Natural killer cell treated with Interleukin-12 subunit alpha and Interleukin-12 subunit beta and Interleukin-15 and Interleukin-18, amount 100 ng/mL, for 72 hours (primary cell): ENCODE data around the gene CUL1. TPM values are rescaled to one million over a fixed set of nuclear protein-coding genes. Genes with fewer than 3 reads are reported as not detected.
A peak's percentile ranks its signal among the peaks of the same experiment; 100 is the strongest.

Experiments
- ATAC-seq, 2 donors: fragments of 150-1000 bp; cut with Tn5 transposase in 1 of 2; sonication (Bioruptor Pico), chemical (Tn5 transposase) in 1 of 2; 2 replicates each; pipeline ENCODE4 v1.10.0; 2021
- DNase-seq: peaks from one replicate; pipeline ENCODE4 v3.0.0; 2022; ENCODE audit warnings: low spot score
- H3K27ac Mint-ChIP-seq, 2 donors: 1 replicate in 1 of 2; 2 replicates in 1 of 2; pipeline ENCODE4 v1.8.0; 2022; ENCODE audit warnings: mixed read lengths in 2 of 2, mild to moderate bottlenecking in 1 of 2, moderate library complexity in 1 of 2
- H3K27me3 Mint-ChIP-seq, 2 donors: 1 replicate in 1 of 2; 2 replicates in 1 of 2; pipeline ENCODE4 v1.8.0; 2022; ENCODE audit warnings: mixed read lengths in 2 of 2
- H3K36me3 Mint-ChIP-seq: one replicate; pipeline ENCODE4 v1.8.0; 2022; ENCODE audit warnings: mixed read lengths
- H3K4me1 Mint-ChIP-seq, 2 donors: 1 replicate in 1 of 2; 2 replicates in 1 of 2; pipeline ENCODE4 v1.8.0; 2022; ENCODE audit warnings: low read depth in 2 of 2, mixed read lengths in 2 of 2, mild to moderate bottlenecking in 1 of 2
- H3K4me3 Mint-ChIP-seq: one replicate; pipeline ENCODE4 v1.8.0; 2022; ENCODE audit warnings: mixed read lengths
- H3K9me3 Mint-ChIP-seq: 2 replicates; pipeline ENCODE4 v1.8.0; 2022; ENCODE audit warnings: mixed read lengths
- total RNA-seq, 2 donors: library from RNA; stranded (reverse); gene quantifications; one replicate each; pipeline ENCODE4 v1.2.3, GENCODE V29; 2022

The CUL1 gene
- total RNA-seq, 2 donors from 2014 or later, result 59.5 to 69.5 TPM

DNA sequence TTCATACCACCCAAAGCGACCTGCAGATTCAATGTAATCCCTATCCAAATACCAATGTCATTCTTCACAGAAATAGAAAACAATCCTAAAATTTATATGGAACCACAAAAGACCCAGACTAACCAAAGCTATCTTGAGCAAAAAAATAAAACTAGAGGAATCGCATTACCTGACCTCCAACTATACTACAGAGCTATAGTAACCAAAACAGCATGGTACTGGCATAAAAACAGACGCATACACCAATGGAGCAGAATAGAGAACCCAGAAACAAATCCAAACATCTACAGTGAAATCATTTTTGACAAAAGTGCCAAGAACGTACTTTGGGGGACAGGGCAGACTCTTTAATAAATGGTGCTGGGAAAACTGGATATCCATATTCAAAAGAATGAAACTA lies 16.9 kb upstream of the CUL1 start:
- H3K9me3 Mint-ChIP-seq, result no peaks in the 10 kb centered on the region
- H3K4me3 Mint-ChIP-seq, result no peak overlapping the region
- H3K27ac Mint-ChIP-seq, result no peak overlapping the region
- peaks cover 8 to 17% of the 10 kb centered on the region in 2 donors for H3K27me3 Mint-ChIP-seq
- DNase-seq (no peak), ATAC-seq (no peak)
- H3K36me3 Mint-ChIP-seq, result no peaks in the 10 kb centered on the region
- H3K4me1 Mint-ChIP-seq, result peaks cover 0 to 4% of the 10 kb centered on the region in 2 donors

DNA sequence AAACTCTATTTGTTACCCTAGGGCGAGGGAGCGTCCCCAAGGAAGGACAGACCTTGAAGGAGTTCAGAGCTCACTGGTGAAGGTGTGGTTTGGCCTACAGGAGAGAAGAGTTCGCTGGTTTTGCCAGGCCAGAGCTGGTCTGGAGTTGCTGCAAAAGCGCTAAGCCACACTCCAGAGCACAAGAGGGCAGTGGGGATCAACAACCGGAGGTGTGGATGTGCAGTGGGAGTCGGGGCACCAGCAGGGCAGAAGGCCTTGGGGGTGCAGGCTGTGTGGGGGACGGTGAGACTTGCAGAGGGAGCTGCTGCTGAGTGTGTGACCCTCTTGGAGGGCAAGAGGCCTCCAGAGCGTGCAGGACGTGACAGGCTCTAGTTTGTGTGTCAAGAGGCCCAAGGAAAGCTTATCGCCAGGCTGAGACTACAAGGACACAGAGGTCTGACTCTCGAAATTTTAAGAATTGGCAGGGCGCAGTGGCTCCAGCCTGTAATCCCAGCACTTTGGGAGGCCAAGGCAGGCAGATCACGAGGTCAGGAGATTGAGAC lies 14.3 kb upstream of the CUL1 start:
- Mint-ChIP-seq H3K4me3 (no peak overlapping the region), H3K27me3 (peaks cover 3 to 7% of the 10 kb centered on the region in 2 donors), H3K27ac (no peak overlapping the region), H3K36me3 (no peaks in the 10 kb centered on the region), H3K9me3 (no peaks in the 10 kb centered on the region), H3K4me1 (peaks cover 0 to 4% of the 10 kb centered on the region in 2 donors)
- no peak for DNase-seq
- ATAC-seq, result no peak

DNA sequence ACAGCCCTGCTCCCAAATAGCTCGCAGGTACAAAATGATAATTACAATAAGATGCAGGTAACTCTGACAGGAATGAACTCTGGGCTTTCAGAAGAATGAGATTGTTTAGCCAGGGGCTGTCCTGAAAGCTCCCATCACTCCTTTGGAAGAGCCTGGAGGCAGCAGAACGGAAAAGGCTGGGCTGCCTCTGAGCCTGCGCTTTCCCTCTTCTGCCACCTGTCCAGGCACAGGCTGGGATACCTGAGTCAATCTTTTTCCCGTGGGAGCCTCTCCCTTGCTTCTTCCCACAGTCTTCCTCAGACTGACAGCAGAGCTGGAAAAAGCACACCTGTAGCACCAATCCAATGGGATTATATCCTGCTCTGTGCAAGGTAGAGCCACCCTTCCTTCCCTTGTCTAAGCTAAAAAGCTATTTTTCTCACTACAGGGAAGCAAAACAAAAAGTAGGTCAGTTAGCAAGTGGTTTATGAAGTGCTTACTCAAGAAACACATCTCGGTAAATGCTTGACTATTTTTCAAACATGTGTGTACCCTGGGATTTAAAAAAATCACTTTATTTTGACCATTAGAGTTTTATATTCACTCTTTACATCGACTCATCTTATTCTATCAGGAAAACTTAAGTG lies 12.3 kb upstream of the CUL1 start:
- peaks cover 7 to 12% of the 10 kb centered on the region in 2 donors for H3K27me3 Mint-ChIP-seq

DNA sequence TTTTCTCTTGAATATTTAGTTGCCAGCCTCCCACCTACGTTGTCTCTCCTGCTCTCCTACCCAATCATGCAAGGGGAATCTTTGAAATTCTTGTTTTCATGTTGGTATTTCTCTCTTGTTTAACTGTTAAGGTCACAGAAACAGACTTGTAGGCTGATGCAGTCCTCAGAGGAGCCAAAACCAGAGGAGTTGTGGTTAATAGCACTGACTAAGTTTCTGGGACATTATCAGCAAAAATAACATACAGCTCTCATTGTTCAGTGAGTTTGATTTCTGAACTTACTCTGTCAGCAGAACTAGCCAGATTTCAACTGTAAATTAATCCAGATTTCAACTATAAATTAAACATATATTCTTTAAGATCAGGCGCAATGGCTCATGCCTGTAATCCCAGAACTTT lies 11.1 kb upstream of the CUL1 start:
- Mint-ChIP-seq H3K27me3 (peaks cover 6 to 7% of the 10 kb centered on the region in 2 donors), H3K4me3 (no peak overlapping the region), H3K9me3 (no peaks in the 10 kb centered on the region), H3K4me1 (peaks cover 0 to 4% of the 10 kb centered on the region in 2 donors), H3K36me3 (no peaks in the 10 kb centered on the region), H3K27ac (no peak overlapping the region)
- no peak for ATAC-seq
- no peak for DNase-seq

More for the DNA sequence above, 12.3 kb upstream of the CUL1 start:
- Mint-ChIP-seq H3K4me3 (no peak overlapping the region), H3K9me3 (no peaks in the 10 kb centered on the region), H3K27ac (no peak overlapping the region), H3K4me1 (peaks cover 0 to 4% of the 10 kb centered on the region in 2 donors), H3K36me3 (no peaks in the 10 kb centered on the region)
- ATAC-seq (no peak), DNase-seq (no peak)

DNA sequence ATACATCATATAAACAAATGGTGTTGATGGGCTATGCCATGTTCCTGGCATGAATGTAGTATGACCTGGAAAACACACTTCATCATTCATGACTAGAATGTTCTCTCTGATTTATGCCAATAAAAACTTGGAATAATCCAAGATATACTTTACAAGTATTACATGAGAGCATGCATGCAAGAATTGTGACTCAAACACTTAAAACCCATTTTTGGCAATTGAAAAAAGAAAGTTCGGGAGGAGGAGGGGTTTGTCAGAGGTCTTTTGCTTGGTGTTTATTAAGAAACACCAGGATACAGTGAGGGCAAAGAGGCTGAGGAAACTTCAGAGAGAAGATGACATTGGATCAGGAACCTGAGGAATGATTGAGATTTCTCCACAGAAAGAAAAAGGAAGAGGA lies 10.2 kb upstream of the CUL1 start:
- Mint-ChIP-seq H3K27ac (no peak overlapping the region), H3K36me3 (no peaks in the 10 kb centered on the region), H3K4me1 (peaks cover 0 to 4% of the 10 kb centered on the region in 2 donors), H3K27me3 (peaks cover 6 to 7% of the 10 kb centered on the region in 2 donors), H3K9me3 (no peaks in the 10 kb centered on the region), H3K4me3 (no peak overlapping the region)
- DNase-seq, result no peak
- no peak for ATAC-seq

DNA sequence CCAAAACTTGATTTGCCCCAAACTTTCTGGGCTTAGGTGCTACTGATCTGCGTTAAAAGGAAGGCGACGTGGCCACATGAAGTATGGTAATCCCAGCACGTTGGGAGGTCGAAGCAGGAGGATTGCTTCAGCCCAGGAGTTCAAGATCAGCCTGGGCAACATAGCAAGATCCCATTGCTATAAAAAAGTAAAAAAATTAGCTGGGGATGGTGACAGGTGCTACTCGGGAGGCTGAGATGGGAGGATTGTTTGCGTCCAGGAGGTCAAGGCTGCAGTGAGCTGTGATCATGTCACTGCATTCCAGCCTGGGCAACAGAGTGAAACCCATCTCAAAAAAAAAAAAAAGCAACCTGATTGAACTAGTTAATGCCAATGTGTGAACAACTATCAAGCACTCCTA lies 5.1 kb upstream of the CUL1 start:
- peaks cover 6 to 7% of the 10 kb centered on the region in 2 donors for H3K27me3 Mint-ChIP-seq
- no peak overlapping the region for H3K27ac Mint-ChIP-seq
- H3K4me3 Mint-ChIP-seq, result no peak overlapping the region
- DNase-seq (no peak), ATAC-seq (no peak)
- no peaks in the 10 kb centered on the region for H3K36me3 Mint-ChIP-seq
- H3K9me3 Mint-ChIP-seq, result no peaks in the 10 kb centered on the region
- H3K4me1 Mint-ChIP-seq, result peaks cover 22 to 29% of the 10 kb centered on the region in 2 donors

DNA sequence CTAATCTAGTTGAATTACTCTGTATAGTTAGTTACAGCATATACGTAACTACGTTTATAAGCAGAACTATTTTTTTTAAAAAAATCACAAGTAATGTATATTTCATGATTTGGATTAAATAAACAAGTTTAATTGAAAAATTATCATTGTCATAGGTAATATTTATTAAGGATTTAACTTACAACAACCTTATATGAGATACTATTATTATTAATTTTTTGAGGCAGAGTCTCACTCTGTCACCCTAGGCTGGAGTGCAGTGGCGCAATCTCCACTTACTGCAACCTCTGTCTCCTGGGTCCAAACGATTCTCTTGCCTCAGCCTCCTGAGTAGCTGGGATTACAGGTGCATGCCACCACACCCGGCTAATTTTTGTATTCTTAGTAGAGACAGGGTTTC lies 4.1 kb upstream of the CUL1 start:
- H3K27me3 Mint-ChIP-seq, result peaks cover 6 to 7% of the 10 kb centered on the region in 2 donors
- ATAC-seq (no peak), DNase-seq (no peak)
- no peak overlapping the region for H3K4me3 Mint-ChIP-seq
- H3K36me3 Mint-ChIP-seq, result no peaks in the 10 kb centered on the region
- H3K4me1 Mint-ChIP-seq, result peaks cover 22 to 29% of the 10 kb centered on the region in 2 donors
- H3K9me3 Mint-ChIP-seq, result no peaks in the 10 kb centered on the region
- no peak overlapping the region for H3K27ac Mint-ChIP-seq

DNA sequence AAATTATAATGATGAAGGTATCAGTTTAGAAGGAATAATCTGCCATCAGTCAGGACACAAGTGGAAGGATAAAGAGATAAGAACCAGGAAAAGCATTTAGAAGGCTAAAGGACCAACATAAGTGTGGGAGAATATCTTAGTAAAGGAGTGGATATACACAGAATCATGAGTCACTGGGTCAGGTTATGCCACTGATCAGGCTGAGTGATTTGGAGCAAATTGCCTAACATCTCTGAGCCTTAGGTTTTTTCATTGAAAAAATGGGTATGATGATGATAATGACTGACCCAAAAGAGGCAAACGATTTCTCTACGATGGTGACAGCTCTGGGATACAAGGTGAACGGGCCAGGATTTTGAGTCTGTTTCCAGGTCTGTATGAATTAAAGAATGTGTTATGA lies 2.8 kb upstream of the CUL1 start:
- Mint-ChIP-seq H3K27me3 (peaks cover 0 to 1% of the 10 kb centered on the region in 2 donors), H3K4me3 (peak overlapping the region; percentile 97), H3K36me3 (peaks cover 7% of the 10 kb centered on the region), H3K27ac (peak overlapping the region; percentile 20 to 93), H3K4me1 (peaks cover 34 to 42% of the 10 kb centered on the region in 2 donors), H3K9me3 (no peaks in the 10 kb centered on the region)
- ATAC-seq, result no peak
- DNase-seq, result no peak

DNA sequence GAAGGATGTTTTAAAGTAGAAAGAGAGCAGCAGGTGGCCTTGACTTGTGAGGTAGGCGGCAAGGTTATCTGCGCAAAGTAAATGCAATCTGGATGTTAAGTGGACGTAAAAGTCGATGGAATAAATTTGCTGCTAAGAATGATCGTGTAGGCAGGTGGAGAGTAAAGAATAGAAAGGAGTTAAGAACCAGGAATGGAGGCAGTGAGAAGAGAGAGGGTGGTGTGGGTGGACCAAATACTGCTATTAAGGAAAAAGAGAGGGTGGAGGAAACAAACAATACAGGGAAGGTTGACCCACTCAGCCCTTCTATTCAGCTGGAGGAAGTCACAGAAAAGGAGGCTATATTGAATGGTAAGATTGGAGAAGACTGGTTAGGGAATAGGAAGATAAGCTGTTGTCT lies 1.9 kb upstream of the CUL1 start:
- no peak for ATAC-seq
- H3K27me3 Mint-ChIP-seq, result no peaks in the 10 kb centered on the region
- peak overlapping the region; percentile 97 for H3K4me3 Mint-ChIP-seq
- H3K4me1 Mint-ChIP-seq, result peaks cover 42 to 50% of the 10 kb centered on the region in 2 donors
- DNase-seq, result no peak
- no peaks in the 10 kb centered on the region for H3K9me3 Mint-ChIP-seq
- H3K36me3 Mint-ChIP-seq, result peaks cover 7% of the 10 kb centered on the region
- peak overlapping the region; percentile 20 to 93 for H3K27ac Mint-ChIP-seq

DNA sequence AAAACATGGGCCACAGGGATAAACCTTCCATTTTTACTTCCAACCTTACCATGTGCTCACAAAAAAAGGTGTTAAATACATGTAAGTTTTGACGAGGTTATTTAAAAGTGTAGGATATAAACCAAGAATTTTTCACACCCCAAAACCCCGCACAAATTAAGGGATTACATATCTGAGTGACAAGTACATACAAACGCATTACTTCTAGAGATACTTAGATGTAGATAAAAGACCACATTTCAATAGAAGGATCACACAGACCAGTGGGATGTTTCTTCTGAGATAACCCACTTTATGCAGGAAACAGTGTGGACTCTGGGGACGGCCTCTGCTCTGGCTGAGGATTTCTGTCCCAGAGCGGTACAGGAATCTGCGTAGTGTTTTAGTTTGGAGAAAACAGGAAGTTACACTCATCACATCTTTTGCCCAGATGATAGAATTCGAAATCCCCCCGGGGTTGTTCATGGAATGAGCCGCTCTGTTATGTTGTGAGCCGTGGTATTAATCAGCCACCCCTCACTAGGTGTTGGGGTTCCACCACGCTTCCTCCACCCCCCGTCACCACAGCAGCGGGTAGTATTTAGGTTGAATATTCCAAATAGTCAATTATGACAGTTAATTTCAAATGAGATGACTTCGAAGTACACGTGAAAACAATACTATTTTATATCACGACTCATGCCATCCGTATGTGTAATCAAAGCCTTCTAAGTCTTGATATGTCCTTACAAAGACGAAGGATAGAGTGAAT lies 1.3 kb upstream of the CUL1 start:
- Mint-ChIP-seq H3K27me3 (no peaks in the 10 kb centered on the region), H3K36me3 (peaks cover 7% of the 10 kb centered on the region), H3K9me3 (no peaks in the 10 kb centered on the region), H3K4me1 (peaks cover 43 to 55% of the 10 kb centered on the region in 2 donors), H3K27ac (peak overlapping the region; percentile 20 to 93), H3K4me3 (peak overlapping the region; percentile 97)
- ATAC-seq (peak; percentile 1 to 50), DNase-seq (peak; percentile 63)

DNA sequence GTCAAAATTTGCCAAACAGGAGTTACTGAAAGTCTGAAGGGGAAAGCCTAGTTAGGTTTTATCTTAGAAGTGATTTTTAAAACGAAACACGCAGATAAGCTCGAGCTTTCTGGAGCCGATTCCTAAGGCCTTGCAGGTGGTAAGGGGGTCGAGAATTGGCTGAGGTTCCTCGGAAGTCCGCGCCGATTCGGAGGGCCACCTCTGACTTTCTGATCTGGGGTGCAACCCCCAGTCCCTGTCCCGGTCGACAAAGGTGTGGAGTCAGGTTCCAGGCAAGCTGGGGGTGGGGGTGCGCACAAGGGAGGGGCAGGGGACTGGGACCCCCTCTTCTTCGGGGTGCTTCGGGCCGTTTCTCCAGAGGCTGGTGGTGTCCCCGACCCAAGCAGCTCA lies 701 bp upstream of the CUL1 start:
- Mint-ChIP-seq H3K36me3 (peaks cover 7% of the 10 kb centered on the region), H3K4me1 (peaks cover 49 to 60% of the 10 kb centered on the region in 2 donors), H3K27ac (peak overlapping the region; percentile 20 to 93), H3K4me3 (peak overlapping the region; percentile 97), H3K27me3 (no peaks in the 10 kb centered on the region), H3K9me3 (no peaks in the 10 kb centered on the region)
- no peak for DNase-seq
- no peak for ATAC-seq

DNA sequence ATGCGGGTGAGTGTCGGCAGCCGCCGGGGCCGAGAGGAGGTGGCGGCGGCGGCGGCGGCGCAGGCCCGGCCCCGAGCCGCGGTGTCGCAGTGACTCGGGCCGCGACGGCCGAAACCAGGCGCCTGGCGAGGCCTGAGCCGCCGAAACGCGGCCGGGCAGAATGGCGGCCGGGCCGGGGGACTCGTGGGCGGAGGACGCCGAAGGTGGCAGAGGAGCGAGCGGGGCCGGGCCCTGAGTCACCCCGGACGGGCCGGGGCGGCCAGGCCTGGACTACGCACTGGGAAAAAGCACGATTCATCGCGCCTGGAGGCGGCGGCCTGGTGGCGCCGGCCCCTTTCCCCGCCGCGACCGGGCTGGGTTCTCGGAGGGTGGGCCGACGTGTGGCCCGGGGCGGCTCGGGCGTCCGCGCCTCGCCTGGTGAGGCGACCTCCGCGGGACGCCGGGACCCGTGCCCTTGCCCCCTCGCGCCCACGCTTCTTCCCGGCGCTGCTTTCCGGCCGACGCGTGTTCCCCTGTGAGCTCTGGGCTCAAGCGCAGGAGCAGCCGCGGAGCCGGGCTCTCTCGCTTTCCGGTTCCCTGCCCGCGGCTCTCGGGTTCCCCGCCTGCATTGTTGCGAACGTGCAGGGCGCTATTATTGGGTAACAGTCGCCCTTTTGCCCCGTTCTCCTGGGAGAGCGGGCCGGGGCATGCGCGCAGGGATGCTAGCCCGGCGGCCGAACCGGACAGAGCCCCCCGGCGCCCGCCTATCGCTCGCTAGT lies 500 bp downstream of the CUL1 start:
- peaks cover 7% of the 10 kb centered on the region for H3K36me3 Mint-ChIP-seq
- DNase-seq (peak; percentile 83), ATAC-seq (peak; percentile 55 to 69)
- peak overlapping the region; percentile 97 for H3K4me3 Mint-ChIP-seq
- H3K27ac Mint-ChIP-seq, result peak overlapping the region; percentile 90
- peaks cover 51 to 64% of the 10 kb centered on the region in 2 donors for H3K4me1 Mint-ChIP-seq
- H3K27me3 Mint-ChIP-seq, result no peaks in the 10 kb centered on the region
- H3K9me3 Mint-ChIP-seq, result no peaks in the 10 kb centered on the region

DNA sequence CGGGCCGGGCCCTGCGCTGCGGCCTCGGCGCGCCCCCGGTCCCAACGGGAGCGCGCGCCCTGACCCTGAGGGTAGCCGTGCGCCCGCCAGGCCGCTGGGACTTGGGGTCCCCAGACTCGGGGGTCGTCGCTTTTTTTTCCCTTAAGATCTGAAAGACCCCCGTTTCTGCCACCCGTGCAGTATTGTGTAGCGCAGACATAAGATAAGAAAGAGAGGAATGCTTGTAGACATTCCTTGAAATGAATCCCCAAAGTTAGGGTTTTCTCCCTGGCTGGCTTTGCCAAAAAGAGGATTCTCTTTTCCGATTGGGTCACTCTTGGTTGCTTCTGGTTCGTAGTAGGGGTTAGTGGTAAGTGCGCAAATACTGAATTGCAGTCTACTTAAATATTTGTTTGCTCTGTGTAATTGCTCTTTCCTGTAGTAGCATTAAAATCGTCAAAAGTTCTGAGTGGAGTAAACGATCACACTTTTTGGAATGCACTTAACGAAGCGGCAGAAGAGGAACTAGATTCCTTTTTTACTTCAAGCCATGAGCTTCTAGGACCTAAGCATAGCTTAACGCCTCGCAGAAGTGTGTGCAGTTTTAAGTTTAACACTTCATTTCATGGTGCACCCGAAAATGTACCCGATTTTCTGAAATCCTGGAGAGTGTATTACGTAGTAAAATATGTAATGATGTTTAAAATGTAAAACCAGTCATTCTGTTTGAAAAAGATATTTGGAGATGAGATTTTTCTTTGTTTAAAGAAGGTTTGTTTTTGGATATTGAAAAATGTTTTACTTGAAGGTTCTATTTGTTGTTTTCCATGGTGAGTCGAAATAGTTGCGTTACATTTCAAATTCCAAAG lies 1.3 kb downstream of the CUL1 start:
- H3K4me1 Mint-ChIP-seq, result peaks cover 53 to 68% of the 10 kb centered on the region in 2 donors
- no peaks in the 10 kb centered on the region for H3K27me3 Mint-ChIP-seq
- DNase-seq, result no peak
- peaks cover 7% of the 10 kb centered on the region for H3K36me3 Mint-ChIP-seq
- H3K4me3 Mint-ChIP-seq, result peak overlapping the region; percentile 97
- no peak for ATAC-seq
- peak overlapping the region; percentile 90 for H3K27ac Mint-ChIP-seq
- H3K9me3 Mint-ChIP-seq, result no peaks in the 10 kb centered on the region
